Measurements from ENCODE around the gene JAM3.

Gene JAM3

DNA sequence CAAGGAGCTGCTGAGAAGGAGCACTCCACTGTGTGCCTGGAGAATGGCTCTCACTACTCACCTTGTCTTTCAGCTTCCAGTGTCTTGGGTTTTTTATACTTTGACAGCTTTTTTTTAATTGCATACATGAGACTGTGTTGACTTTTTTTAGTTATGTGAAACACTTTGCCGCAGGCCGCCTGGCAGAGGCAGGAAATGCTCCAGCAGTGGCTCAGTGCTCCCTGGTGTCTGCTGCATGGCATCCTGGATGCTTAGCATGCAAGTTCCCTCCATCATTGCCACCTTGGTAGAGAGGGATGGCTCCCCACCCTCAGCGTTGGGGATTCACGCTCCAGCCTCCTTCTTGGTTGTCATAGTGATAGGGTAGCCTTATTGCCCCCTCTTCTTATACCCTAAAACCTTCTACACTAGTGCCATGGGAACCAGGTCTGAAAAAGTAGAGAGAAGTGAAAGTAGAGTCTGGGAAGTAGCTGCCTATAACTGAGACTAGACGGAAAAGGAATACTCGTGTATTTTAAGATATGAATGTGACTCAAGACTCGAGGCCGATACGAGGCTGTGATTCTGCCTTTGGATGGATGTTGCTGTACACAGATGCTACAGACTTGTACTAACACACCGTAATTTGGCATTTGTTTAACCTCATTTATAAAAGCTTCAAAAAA is 82.3 kb downstream of the JAM3 start:
- TF ChIP-seq PPARA (CRISPR knock-in tag; IDR thresholded peaks at IDR 0.05; ENCODE audit: borderline replicate concordance) (no peak), ZNF565 (CRISPR knock-in tag; conservative IDR thresholded peaks at IDR 0.05; ENCODE audit: low read depth) (no peak), RARB (CRISPR knock-in tag; IDR thresholded peaks at IDR 0.05) (no peak)
- no peak for ATAC-seq

DNA sequence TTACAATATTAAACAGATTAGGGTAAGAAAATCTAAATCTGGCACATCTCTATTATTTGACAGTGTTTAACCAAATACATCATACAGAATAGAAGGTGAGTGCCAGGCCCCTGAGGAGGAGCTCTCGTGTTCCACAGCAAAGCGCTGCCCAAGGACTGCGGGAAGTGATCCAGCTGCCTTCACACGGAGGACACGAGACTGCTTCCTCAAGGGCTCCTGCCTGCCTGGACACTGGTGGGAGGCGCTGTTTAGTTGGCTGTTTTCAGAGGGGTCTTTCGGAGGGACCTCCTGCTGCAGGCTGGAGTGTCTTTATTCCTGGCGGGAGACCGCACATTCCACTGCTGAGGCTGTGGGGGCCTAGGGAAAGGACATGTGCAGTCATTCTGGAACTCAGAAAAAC is 83.8 kb downstream of the JAM3 start:
- TF ChIP-seq SNAI2 (CRISPR knock-in tag; IDR thresholded peaks at IDR 0.05) (no peak), ZNF8 (CRISPR knock-in tag; IDR thresholded peaks at IDR 0.05) (no peak), RARB (CRISPR knock-in tag; IDR thresholded peaks at IDR 0.05) (no peak), BACH2 (CRISPR knock-in tag; IDR thresholded peaks at IDR 0.05; ENCODE audit: borderline replicate concordance) (no peak), ZC3H10 (CRISPR knock-in tag; IDR thresholded peaks at IDR 0.05) (no peak), ZNF565 (CRISPR knock-in tag; conservative IDR thresholded peaks at IDR 0.05; ENCODE audit: low read depth) (no peak), ZNF70 (CRISPR knock-in tag; IDR thresholded peaks at IDR 0.05) (no peak), PPARA (CRISPR knock-in tag; IDR thresholded peaks at IDR 0.05; ENCODE audit: borderline replicate concordance) (no peak), CSDC2 (CRISPR knock-in tag; IDR thresholded peaks at IDR 0.05) (no peak), TOX (CRISPR knock-in tag; IDR thresholded peaks at IDR 0.05; ENCODE audit: borderline replicate concordance) (no peak), ISL1 (CRISPR knock-in tag; IDR thresholded peaks at IDR 0.05) (no peak), OSR1 (CRISPR knock-in tag; IDR thresholded peaks at IDR 0.05) (no peak), ZFP30 (CRISPR knock-in tag; IDR thresholded peaks at IDR 0.05) (no peak), GLIS3 (CRISPR knock-in tag; IDR thresholded peaks at IDR 0.05) (no peak)
- TF ChIP-seq, protein P1, sequence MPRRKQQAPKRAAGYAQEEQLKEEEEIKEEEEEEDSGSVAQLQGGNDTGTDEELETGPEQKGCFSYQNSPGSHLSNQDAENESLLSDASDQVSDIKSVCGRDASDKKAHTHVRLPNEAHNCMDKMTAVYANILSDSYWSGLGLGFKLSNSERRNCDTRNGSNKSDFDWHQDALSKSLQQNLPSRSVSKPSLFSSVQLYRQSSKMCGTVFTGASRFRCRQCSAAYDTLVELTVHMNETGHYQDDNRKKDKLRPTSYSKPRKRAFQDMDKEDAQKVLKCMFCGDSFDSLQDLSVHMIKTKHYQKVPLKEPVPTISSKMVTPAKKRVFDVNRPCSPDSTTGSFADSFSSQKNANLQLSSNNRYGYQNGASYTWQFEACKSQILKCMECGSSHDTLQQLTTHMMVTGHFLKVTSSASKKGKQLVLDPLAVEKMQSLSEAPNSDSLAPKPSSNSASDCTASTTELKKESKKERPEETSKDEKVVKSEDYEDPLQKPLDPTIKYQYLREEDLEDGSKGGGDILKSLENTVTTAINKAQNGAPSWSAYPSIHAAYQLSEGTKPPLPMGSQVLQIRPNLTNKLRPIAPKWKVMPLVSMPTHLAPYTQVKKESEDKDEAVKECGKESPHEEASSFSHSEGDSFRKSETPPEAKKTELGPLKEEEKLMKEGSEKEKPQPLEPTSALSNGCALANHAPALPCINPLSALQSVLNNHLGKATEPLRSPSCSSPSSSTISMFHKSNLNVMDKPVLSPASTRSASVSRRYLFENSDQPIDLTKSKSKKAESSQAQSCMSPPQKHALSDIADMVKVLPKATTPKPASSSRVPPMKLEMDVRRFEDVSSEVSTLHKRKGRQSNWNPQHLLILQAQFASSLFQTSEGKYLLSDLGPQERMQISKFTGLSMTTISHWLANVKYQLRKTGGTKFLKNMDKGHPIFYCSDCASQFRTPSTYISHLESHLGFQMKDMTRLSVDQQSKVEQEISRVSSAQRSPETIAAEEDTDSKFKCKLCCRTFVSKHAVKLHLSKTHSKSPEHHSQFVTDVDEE (CRISPR knock-in tag; IDR thresholded peaks at IDR 0.05) = no peak
- TF ChIP-seq, protein P2, sequence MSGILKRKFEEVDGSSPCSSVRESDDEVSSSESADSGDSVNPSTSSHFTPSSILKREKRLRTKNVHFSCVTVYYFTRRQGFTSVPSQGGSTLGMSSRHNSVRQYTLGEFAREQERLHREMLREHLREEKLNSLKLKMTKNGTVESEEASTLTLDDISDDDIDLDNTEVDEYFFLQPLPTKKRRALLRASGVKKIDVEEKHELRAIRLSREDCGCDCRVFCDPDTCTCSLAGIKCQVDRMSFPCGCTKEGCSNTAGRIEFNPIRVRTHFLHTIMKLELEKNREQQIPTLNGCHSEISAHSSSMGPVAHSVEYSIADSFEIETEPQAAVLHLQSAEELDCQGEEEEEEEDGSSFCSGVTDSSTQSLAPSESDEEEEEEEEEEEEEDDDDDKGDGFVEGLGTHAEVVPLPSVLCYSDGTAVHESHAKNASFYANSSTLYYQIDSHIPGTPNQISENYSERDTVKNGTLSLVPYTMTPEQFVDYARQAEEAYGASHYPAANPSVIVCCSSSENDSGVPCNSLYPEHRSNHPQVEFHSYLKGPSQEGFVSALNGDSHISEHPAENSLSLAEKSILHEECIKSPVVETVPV (CRISPR knock-in tag; IDR thresholded peaks at IDR 0.05) = no peak
- no peak for ATAC-seq

DNA sequence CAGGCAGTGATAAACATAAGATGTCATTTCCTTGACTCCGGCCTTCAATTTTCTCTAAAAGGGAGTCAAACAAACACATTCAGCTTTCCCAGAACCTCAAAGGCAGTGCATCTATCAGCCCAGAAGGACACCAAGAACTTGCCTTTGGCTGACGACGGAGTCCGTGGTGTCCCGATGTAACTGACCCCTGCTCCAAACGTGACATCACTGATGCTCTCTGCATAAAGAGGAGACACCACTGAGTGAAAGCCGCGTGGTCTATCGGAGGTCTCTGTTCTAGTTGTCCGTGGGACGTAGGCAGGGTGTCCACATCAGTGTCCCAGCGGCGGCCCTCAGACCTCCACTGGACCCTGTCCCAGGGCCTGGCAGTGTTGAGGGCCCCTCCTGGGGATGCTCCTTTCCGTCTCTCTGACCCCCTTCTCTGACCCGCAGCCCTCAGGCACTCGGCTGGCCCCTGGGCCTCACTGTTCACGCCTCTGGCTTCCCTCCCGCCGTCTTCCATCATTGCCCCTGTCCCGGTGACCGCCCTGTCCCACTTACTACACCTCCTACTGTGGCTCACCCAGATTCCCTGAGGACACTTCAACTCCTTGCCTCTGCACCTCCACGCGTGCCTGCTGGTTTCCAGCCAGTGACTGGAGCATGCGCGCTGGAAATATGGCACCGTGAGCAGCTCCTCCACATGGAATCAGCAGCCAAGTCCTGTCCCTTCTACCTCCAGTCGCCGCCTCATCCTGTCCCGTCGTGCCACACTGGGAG is 84.5 kb downstream of the JAM3 start:
- no peak for TF ChIP-seq ARNTL (CRISPR knock-in tag; IDR thresholded peaks at IDR 0.05; ENCODE audit: borderline replicate concordance, low read depth)
- TF ChIP-seq, protein P1 (CRISPR knock-in tag; IDR thresholded peaks at IDR 0.05) = no peak
- TF ChIP-seq ESRRG (CRISPR knock-in tag; IDR thresholded peaks at IDR 0.05) = no peak
- TF ChIP-seq ZFP3 (CRISPR knock-in tag; IDR thresholded peaks at IDR 0.05) = no peak
- TF ChIP-seq, protein P2 (CRISPR knock-in tag; IDR thresholded peaks at IDR 0.05) = no peak
- no peak for TF ChIP-seq OSR1 (CRISPR knock-in tag; IDR thresholded peaks at IDR 0.05)
- TF ChIP-seq TOX (CRISPR knock-in tag; IDR thresholded peaks at IDR 0.05; ENCODE audit: borderline replicate concordance) = no peak
- TF ChIP-seq GLIS3 (CRISPR knock-in tag; IDR thresholded peaks at IDR 0.05) = no peak
- TF ChIP-seq CSDC2 (CRISPR knock-in tag; IDR thresholded peaks at IDR 0.05) = no peak
- no peak for TF ChIP-seq ZC3H10 (CRISPR knock-in tag; IDR thresholded peaks at IDR 0.05)
- TF ChIP-seq ZNF565 (CRISPR knock-in tag; conservative IDR thresholded peaks at IDR 0.05; ENCODE audit: low read depth) = no peak
- TF ChIP-seq RARB (CRISPR knock-in tag; IDR thresholded peaks at IDR 0.05) = no peak
- ATAC-seq = no peak
